H9 (cell line): ENCODE results near the gene AKIRIN1. TPM values are rescaled to one million over a fixed set of nuclear protein-coding genes. Genes with fewer than 3 reads are reported as not detected.

Experiments used
- DNase-seq: peaks from one replicate; pipeline ENCODE4 v3.0.0-alpha.2; 2017
- H2AFZ ChIP-seq: one replicate; pipeline ENCODE4 v1.6.1; 2013; ENCODE audit warnings: mild to moderate bottlenecking, low read length, control low read depth, moderate library complexity
- H2AK5ac ChIP-seq: 2 replicates; pipeline ENCODE4 v1.6.1; 2013; ENCODE audit warnings: low read length, control low read depth, mixed read lengths; ENCODE audit not compliant: insufficient read length
- H2BK120ac ChIP-seq: one replicate; pipeline ENCODE4 v1.6.1; 2013; ENCODE audit warnings: low read depth, mild to moderate bottlenecking, low read length, control low read depth, inconsistent platforms; ENCODE audit not compliant: poor library complexity, severe bottlenecking
- H2BK12ac ChIP-seq: 2 replicates; pipeline ENCODE4 v1.6.1; 2013; ENCODE audit warnings: low read length, control low read depth, mixed read lengths, low read depth; ENCODE audit not compliant: insufficient read length
- H2BK15ac ChIP-seq: 2 replicates; pipeline ENCODE4 v1.6.1; 2013; ENCODE audit warnings: low read depth, low read length, control low read depth
- H2BK20ac ChIP-seq: one replicate; pipeline ENCODE4 v1.6.1; 2013; ENCODE audit warnings: low read depth, mild to moderate bottlenecking, low read length, control low read depth, inconsistent platforms; ENCODE audit not compliant: poor library complexity, severe bottlenecking
- H2BK5ac ChIP-seq: 2 replicates; pipeline ENCODE4 v1.6.1; 2013; ENCODE audit warnings: low read length, control low read depth, mixed read lengths; ENCODE audit not compliant: insufficient read length
- H3K14ac ChIP-seq: 2 replicates; pipeline ENCODE4 v1.6.1; 2013; ENCODE audit warnings: low read length, control low read depth; ENCODE audit not compliant: insufficient read depth
- H3K18ac ChIP-seq: 2 replicates; pipeline ENCODE4 v1.6.1; 2013; ENCODE audit warnings: low read depth, mild to moderate bottlenecking, mixed read lengths, low read length, control low read depth; ENCODE audit not compliant: insufficient read length
- H3K23ac ChIP-seq: 2 replicates; pipeline ENCODE4 v1.6.1; 2013; ENCODE audit warnings: low read length, control low read depth, mixed read lengths, low read depth; ENCODE audit not compliant: insufficient read length
- H3K23me2 ChIP-seq: 2 replicates; pipeline ENCODE4 v1.6.1; 2013; ENCODE audit warnings: low read depth, mild to moderate bottlenecking, mixed read lengths, low read length, control low read depth; ENCODE audit not compliant: insufficient read length, poor library complexity, severe bottlenecking
- H3K27ac ChIP-seq: 2 replicates; pipeline ENCODE4 v1.5.1; 2013; ENCODE audit warnings: low read length, control low read depth, mixed read lengths, low read depth; ENCODE audit not compliant: insufficient read length
- H3K27me3 ChIP-seq: 2 replicates; pipeline ENCODE4 v1.6.1; 2013; ENCODE audit warnings: low read length, control low read depth, inconsistent platforms; ENCODE audit not compliant: insufficient read depth
- H3K4ac ChIP-seq: 2 replicates; pipeline ENCODE4 v1.6.1; 2013; ENCODE audit warnings: low read depth, mild to moderate bottlenecking, control low read depth, inconsistent platforms, low read length, moderate library complexity
- H3K4me1 ChIP-seq: 2 replicates; pipeline ENCODE4 v1.6.1; 2013; ENCODE audit warnings: low read length, control low read depth, inconsistent platforms; ENCODE audit not compliant: insufficient read depth
- H3K4me2 ChIP-seq: 2 replicates; pipeline ENCODE4 v1.6.1; 2013; ENCODE audit warnings: low read length, control low read depth, mixed read lengths; ENCODE audit not compliant: insufficient read length, insufficient read depth
- H3K56ac ChIP-seq: 2 replicates; pipeline ENCODE4 v1.6.1; 2013; ENCODE audit warnings: low read depth, mild to moderate bottlenecking, mixed read lengths, low read length, control low read depth; ENCODE audit not compliant: insufficient read length
- H3K79me1 ChIP-seq: 2 replicates; pipeline ENCODE4 v1.6.1; 2013; ENCODE audit warnings: low read depth, mild to moderate bottlenecking, moderate library complexity, low read length, control low read depth, inconsistent platforms; ENCODE audit not compliant: insufficient read depth, poor library complexity, severe bottlenecking
- H3K79me2 ChIP-seq: 2 replicates; pipeline ENCODE4 v1.6.1; 2013; ENCODE audit warnings: low read length, control low read depth, inconsistent platforms; ENCODE audit not compliant: insufficient read depth
- H3K9ac ChIP-seq: 2 replicates; pipeline ENCODE4 v1.6.1; 2013; ENCODE audit warnings: low read length, control low read depth, mixed read lengths; ENCODE audit not compliant: insufficient read length; ENCODE audit errors: extremely low read depth
- H3K9me3 ChIP-seq: one replicate; pipeline ENCODE4 v1.6.1; 2013; ENCODE audit warnings: low read depth, low read length, inconsistent platforms; ENCODE audit not compliant: control insufficient read depth
- H3T11ph ChIP-seq: one replicate; pipeline ENCODE4 v1.6.1; 2013; ENCODE audit warnings: mild to moderate bottlenecking, low read length, control low read depth, inconsistent platforms
- H4K20me1 ChIP-seq: one replicate; pipeline ENCODE4 v1.6.1; 2013; ENCODE audit not compliant: control insufficient read depth, insufficient read length, insufficient read depth
- H4K5ac ChIP-seq: 2 replicates; pipeline ENCODE4 v1.6.1; 2013; ENCODE audit warnings: low read depth, mild to moderate bottlenecking, mixed read lengths, low read length, control low read depth; ENCODE audit not compliant: insufficient read length
- H4K8ac ChIP-seq: replicated peaks from 2 replicates; pipeline ENCODE4 v1.6.1; 2013; ENCODE audit warnings: low read length, control low read depth, mixed read lengths, low read depth; ENCODE audit not compliant: insufficient read length
- H4K91ac ChIP-seq: 2 replicates; pipeline ENCODE4 v1.6.1; 2013; ENCODE audit warnings: low read depth, mild to moderate bottlenecking, moderate library complexity, mixed read lengths, low read length, control low read depth; ENCODE audit not compliant: insufficient read length
- H3K27ac Mint-ChIP-seq, 3 experiments: 2 replicates in 2 of 3; 3 replicates in 1 of 3; pipeline ENCODE4 v1.8.0; 2020 to 2021; ENCODE audit warnings: mixed read lengths in 3 of 3, mild to moderate bottlenecking in 1 of 3, moderate library complexity in 1 of 3
- H3K27me3 Mint-ChIP-seq: 2 replicates; pipeline ENCODE4 v1.8.0; 2021; ENCODE audit warnings: low read depth, mild to moderate bottlenecking, moderate library complexity, mixed read lengths
- H3K36me3 Mint-ChIP-seq, 3 experiments: 2 replicates in 2 of 3; 3 replicates in 1 of 3; pipeline ENCODE4 v1.8.0; 2020 to 2021; ENCODE audit warnings: low read depth in 3 of 3, mixed read lengths in 3 of 3; ENCODE audit not compliant: insufficient read depth in 1 of 3
- H3K4me1 Mint-ChIP-seq, 2 experiments: 2 replicates each; pipeline ENCODE4 v1.8.0; 2020; ENCODE audit warnings: mixed read lengths in 2 of 2
- H3K4me3 Mint-ChIP-seq, 2 experiments: 2 replicates in 1 of 2; 3 replicates in 1 of 2; pipeline ENCODE4 v1.8.0; 2020 to 2021; ENCODE audit warnings: mild to moderate bottlenecking in 2 of 2, mixed read lengths in 2 of 2, moderate library complexity in 1 of 2
- H3K9me3 Mint-ChIP-seq, 2 experiments: 2 replicates in 1 of 2; 3 replicates in 1 of 2; pipeline ENCODE4 v1.8.0; 2020; ENCODE audit warnings: mild to moderate bottlenecking in 2 of 2, mixed read lengths in 2 of 2, moderate library complexity in 1 of 2
- WGBS: extraction: QIAGEN DNeasy Blood & Tissue Kit; methylation state at CpG from one replicate; pipeline ENCODE4 v1.1.7; 2013; ENCODE audit warnings: missing lambda C conversion rate, low lambda C conversion rate, mixed read lengths; ENCODE audit not compliant: insufficient read length; ENCODE audit errors: extremely low coverage; 5-methylcytosine and 5-hydroxymethylcytosine counted together
- total RNA-seq: library from RNA; stranded (reverse); gene quantifications from 2 replicates; pipeline ENCODE4 v1.2.1, GENCODE V29; 2021
- TF ChIP-seq, protein P1 (sequence below): fragments of 200-600 bp; sonication (generic); conservative IDR thresholded peaks from 3 replicates; pipeline ENCODE4 v1.8.0; 2021; ENCODE audit warnings: antibody characterized with exemption, mild to moderate bottlenecking

Gene AKIRIN1
- total RNA-seq, 1 experiment from 2014 or later = 237 TPM

DNA sequence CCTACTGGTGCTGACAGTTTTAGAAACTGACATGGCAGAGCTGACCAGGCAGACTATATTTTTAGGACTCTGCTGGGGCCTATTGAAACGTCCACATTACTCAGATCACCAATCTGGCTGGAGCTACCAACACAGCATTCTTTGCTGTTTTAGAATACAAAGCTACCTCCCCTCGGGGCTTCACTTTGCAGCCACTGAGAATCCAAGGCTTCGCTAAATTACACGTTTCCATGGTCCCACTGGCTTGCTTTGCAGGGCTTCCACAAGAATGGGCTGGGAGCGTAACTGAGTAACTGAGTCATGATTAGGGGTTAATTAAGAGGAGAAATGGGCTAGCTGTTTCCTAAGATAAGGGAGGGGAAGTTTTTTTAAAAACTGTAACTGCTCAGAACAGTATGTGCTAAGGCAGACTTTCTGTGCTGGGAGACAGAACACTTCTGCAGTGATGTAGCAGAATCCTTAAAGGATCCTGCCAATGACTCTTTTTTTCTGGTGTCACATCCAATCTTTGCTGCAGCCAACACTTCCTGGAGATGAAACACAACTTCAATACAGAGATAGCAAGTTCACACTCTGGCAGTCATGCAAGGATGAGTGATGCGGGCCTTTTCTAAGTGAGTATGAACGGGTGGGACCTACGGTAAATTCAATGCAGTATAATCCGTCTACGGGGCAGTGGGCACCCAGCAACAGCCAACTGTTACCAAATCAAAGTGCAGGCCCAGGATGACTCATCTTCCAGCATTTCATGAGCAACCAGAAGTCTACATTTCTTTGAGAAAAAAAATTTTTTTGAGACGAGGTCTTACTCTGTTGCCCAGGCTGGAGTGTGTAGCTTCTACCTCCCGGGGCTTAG, 56.5 kb downstream of the AKIRIN1 start:
- H3K79me2 ChIP-seq = no peaks in the 10 kb centered on the region
- H2BK5ac ChIP-seq = no peak overlapping the region
- no peaks in the 10 kb centered on the region for H3K27me3 ChIP-seq
- H3K4ac ChIP-seq = no peak overlapping the region
- no peak overlapping the region for H3T11ph ChIP-seq
- no peak overlapping the region for H2AK5ac ChIP-seq
- Mint-ChIP-seq H3K4me1 (peaks cover 12 to 22% of the 10 kb centered on the region in 2 experiments), H3K27me3 (no peaks in the 10 kb centered on the region; the same call in 1 of the 2 replicates), H3K4me3 (no peak overlapping the region), H3K36me3 (peaks cover 5 to 25% (median 22%) of the 10 kb centered on the region in 3 experiments; a peak in 4 of 7 replicates), H3K27ac (peak overlapping the region in 1 of 3 experiments; percentile 25; a peak in 1 of 7 replicates), H3K9me3 (no peaks in the 10 kb centered on the region)
- no CpG with 5 or more reads among the region's 12 CpGs for WGBS
- H3K23ac ChIP-seq = no peak overlapping the region
- no peak overlapping the region for H2BK15ac ChIP-seq
- no peak overlapping the region for H2BK20ac ChIP-seq
- no peak overlapping the region for H3K4me2 ChIP-seq
- no peak overlapping the region for H2AFZ ChIP-seq
- no peaks in the 10 kb centered on the region for H3K4me1 ChIP-seq
- no peak overlapping the region for H3K9ac ChIP-seq
- no peak overlapping the region for H3K27ac ChIP-seq
- no peak overlapping the region for H4K8ac ChIP-seq
- no peak overlapping the region for H3K18ac ChIP-seq
- TF ChIP-seq, protein P1, sequence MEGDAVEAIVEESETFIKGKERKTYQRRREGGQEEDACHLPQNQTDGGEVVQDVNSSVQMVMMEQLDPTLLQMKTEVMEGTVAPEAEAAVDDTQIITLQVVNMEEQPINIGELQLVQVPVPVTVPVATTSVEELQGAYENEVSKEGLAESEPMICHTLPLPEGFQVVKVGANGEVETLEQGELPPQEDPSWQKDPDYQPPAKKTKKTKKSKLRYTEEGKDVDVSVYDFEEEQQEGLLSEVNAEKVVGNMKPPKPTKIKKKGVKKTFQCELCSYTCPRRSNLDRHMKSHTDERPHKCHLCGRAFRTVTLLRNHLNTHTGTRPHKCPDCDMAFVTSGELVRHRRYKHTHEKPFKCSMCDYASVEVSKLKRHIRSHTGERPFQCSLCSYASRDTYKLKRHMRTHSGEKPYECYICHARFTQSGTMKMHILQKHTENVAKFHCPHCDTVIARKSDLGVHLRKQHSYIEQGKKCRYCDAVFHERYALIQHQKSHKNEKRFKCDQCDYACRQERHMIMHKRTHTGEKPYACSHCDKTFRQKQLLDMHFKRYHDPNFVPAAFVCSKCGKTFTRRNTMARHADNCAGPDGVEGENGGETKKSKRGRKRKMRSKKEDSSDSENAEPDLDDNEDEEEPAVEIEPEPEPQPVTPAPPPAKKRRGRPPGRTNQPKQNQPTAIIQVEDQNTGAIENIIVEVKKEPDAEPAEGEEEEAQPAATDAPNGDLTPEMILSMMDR = no peak
- H3K23me2 ChIP-seq = no peaks in the 10 kb centered on the region
- no peak overlapping the region for H4K5ac ChIP-seq
- no peak overlapping the region for H2BK12ac ChIP-seq
- no peak overlapping the region for H3K56ac ChIP-seq
- H3K9me3 ChIP-seq = no peaks in the 10 kb centered on the region
- H2BK120ac ChIP-seq = no peak overlapping the region
- no peak overlapping the region for H4K91ac ChIP-seq
- H3K14ac ChIP-seq = no peak overlapping the region
- no peaks in the 10 kb centered on the region for H3K79me1 ChIP-seq
- H4K20me1 ChIP-seq = no peaks in the 10 kb centered on the region
- DNase-seq = no peak
